ENCODE results near the gene SPSB4.

- TF ChIP-seq CTCF (IDR thresholded peaks at IDR 0.05 in 8 of 11, conservative IDR thresholded peaks at IDR 0.05 in 3 of 11) (no peak), POLR2A (IDR thresholded peaks at IDR 0.05) (no peak)
Measured at GRCh38 chr3:141178026-141178425, 126.9 kb downstream of the SPSB4 start.
